GM19193 (cell line): ENCODE data around the gene CHST10.
A peak's percentile ranks its signal among the peaks of the same experiment; 100 is the strongest.

Experiments
- POLR2A ChIP-seq: IDR thresholded peaks from 4 replicates; pipeline ENCODE4 v1.6.1; 2011; ENCODE audit not compliant: insufficient read depth, insufficient read length; ENCODE audit errors: extremely low read depth

CHST10 gene

GRCh38 chr2:100423631-100424030, 6.2 kb upstream of the CHST10 start:
- no peak for TF ChIP-seq POLR2A

- TF ChIP-seq POLR2A = no peak
Observed at GRCh38 chr2:100422320-100423055, 5.0 kb upstream of the CHST10 start.

- TF ChIP-seq POLR2A = no peak
Observed at GRCh38 chr2:100419915-100420314, 2.4 kb upstream of the CHST10 start.

- no peak for TF ChIP-seq POLR2A
Observed at GRCh38 chr2:100418406-100418962, 1.0 kb upstream of the CHST10 start.

- TF ChIP-seq POLR2A = peak; percentile 3
Observed at GRCh38 chr2:100417711-100418124, 250 bp upstream of the CHST10 start.

GRCh38 chr2:100416397-100416934, 1.0 kb downstream of the CHST10 start:
- TF ChIP-seq POLR2A = no peak

- TF ChIP-seq POLR2A = no peak
Observed at GRCh38 chr2:100413571-100413970, 3.9 kb downstream of the CHST10 start.

- no peak for TF ChIP-seq POLR2A
Observed at GRCh38 chr2:100412881-100413321, 4.6 kb downstream of the CHST10 start.

GRCh38 chr2:100412466-100412865, 5.0 kb downstream of the CHST10 start:
- no peak for TF ChIP-seq POLR2A

GRCh38 chr2:100411841-100412292, 5.6 kb downstream of the CHST10 start:
- TF ChIP-seq POLR2A = no peak

GRCh38 chr2:100409975-100410647, 7.4 kb downstream of the CHST10 start:
- no peak for TF ChIP-seq POLR2A

GRCh38 chr2:100409461-100409860, 8.0 kb downstream of the CHST10 start:
- TF ChIP-seq POLR2A = no peak

GRCh38 chr2:100408941-100409340, 8.5 kb downstream of the CHST10 start:
- no peak for TF ChIP-seq POLR2A

- no peak for TF ChIP-seq POLR2A
Observed at GRCh38 chr2:100408104-100408503, 9.4 kb downstream of the CHST10 start.

GRCh38 chr2:100407563-100407962, 9.9 kb downstream of the CHST10 start:
- TF ChIP-seq POLR2A = no peak
